HL-60 (cell line): Measurements from ENCODE around the gene CMIP.

Source experiments
- CTCF ChIP-seq: IDR thresholded peaks from one replicate; pipeline ENCODE4 v1.5.1; 2011; ENCODE audit warnings: low read length, control low read depth, inconsistent platforms; ENCODE audit not compliant: insufficient read depth
- GABPA ChIP-seq: IDR thresholded peaks from 2 replicates; pipeline ENCODE4 v1.6.1; 2012; ENCODE audit warnings: low read depth
- POLR2AphosphoS5 ChIP-seq: IDR thresholded peaks from 2 replicates; pipeline ENCODE4 v1.6.1; 2012; ENCODE audit warnings: low read depth
- REST ChIP-seq: IDR thresholded peaks from 2 replicates; pipeline ENCODE4 v1.6.1; 2012; ENCODE audit warnings: low read depth; ENCODE audit not compliant: insufficient replicate concordance
- SPI1 ChIP-seq: IDR thresholded peaks from 2 replicates; pipeline ENCODE4 v1.6.1; 2012; ENCODE audit warnings: low read depth, mild to moderate bottlenecking, borderline replicate concordance

DNA sequence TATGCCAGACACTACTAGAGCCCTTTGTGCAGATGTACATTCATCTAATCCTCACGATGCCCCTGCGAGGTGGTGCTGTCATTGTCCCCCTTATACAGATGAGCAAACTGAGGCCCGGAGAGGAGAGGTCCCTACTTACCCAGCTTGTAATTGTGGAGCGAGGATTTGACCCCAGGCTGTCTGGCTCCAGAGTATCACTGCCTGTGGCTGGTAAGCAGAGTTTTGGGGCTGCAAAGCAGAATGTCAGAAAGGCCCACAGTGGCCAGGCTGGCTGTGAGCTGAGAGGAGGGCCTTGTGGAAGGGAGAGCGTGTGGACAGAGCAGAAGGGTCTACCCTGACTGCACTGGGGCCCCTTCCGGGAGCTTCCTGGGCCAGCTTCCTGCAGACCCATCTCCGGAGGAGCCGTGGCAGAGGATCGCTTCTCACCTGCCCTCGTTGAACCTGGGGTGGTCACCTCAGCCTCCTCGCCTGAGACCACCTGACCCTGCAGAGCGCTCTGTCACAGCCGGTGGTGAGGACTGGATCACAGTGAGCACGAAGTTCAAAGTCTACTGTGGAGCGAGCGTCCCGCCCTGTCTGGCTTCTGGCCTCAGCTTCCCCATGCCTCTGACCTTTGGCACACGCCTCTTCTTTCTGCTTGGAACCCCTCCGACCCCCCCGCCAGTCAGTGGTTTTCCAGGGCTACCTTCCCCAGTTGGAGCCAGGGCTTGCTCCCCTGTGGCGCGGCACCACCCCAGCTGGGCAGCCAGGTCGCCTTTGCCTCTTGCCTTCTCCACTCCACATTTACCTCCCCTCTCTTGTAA is 12.1 kb downstream of the CMIP start:
- TF ChIP-seq CTCF (no peak), REST (no peak), POLR2AphosphoS5 (no peak), GABPA (no peak), SPI1 (no peak)
